Measurements from ENCODE around the gene PALB2.
"Not testable (repeated sequence)": the region's sequence is repeated elsewhere in the genome, so short reads cannot be mapped to it uniquely, and the experiment has no call there.

The PALB2 gene

DNA sequence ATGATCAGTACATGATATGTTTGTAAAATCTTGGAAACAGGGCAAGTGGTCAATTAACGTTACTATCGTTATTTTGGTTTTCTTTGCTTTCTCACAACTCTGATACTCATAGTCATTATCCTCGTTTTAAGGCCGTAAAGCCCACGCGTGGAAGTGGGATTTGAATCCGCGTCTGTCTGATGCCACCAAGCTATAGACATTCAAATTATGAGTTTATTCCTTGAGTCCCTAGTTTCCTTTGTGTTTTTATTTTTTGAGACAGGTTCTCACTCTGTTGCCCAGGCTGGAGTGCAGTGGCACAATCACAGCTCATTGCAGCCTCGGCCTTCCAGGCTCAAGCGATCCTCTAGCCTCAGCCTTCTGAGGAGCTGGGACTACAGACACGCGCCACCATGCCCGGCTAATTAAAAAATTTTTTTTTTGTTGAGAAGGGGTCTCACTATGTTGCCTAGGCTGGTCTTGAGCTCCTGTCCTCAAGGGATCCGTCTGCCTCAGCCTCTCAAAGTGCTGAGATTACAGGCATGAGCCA, 1.2 kb upstream of the PALB2 start:
- no peak for DNase-seq

DNA sequence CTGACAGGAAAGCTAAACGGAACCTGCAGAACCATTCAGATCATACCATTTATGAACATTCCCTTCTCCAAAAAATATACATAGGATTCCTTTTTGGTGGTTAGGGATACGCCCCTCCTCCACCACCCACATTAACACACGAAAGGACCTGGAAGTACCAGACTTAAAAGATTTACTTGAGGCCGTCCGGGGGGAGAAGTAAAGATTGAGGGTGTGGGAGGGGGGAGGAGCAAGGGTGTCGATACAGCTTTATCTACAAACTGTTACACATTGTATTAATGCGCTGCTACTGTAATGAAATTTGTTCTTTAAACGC, 537 bp downstream of the PALB2 start:
- DNase-seq: peak; percentile 17

DNA sequence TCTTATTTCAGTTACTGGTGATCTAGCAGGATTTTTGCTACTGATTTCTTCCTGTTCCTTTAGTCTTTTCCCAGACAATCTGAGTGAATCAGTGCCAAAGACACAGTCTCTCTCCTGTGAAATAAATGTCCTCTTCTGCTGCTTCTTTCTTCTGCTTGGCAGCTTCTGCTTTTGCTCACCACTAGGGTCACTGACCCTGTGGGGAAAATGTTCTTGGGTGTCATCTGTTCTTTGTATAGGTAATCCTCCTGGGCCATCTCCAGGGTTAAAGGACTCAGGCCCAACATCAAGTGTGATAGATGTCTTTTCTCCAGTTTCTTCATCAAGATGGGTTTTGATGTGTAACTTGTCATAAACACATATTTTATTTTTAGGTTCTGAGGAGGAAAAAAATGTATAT, 5.2 kb downstream of the PALB2 start:
- no peak for DNase-seq

DNA sequence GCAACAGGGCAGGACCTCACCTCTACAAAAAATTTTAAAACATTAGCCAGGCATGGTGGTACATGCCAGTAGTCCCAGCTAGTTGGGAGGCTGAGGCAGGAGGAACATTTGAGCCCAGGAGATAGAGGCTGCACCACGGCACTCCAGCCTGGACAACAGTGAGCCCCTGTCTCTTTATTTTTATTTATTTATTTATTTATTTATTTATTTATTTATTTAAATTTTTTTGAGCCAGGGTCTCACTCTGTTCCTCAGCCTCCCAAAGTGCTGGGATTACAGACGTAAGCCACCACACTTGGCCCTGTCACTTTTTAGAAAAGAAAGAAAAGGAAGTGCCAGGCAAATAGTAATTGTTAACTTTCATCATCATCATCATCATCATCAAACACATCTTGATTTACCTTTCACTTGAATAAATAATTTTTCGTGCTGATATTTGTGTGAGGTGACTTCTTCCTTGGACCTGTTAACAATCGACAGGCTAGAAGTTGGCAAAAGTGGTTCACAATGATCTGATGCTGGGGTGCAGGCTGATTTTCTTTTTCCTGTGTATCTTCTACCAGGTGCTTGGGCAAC, 6.6 kb downstream of the PALB2 start:
- DNase-seq: no peak

DNA sequence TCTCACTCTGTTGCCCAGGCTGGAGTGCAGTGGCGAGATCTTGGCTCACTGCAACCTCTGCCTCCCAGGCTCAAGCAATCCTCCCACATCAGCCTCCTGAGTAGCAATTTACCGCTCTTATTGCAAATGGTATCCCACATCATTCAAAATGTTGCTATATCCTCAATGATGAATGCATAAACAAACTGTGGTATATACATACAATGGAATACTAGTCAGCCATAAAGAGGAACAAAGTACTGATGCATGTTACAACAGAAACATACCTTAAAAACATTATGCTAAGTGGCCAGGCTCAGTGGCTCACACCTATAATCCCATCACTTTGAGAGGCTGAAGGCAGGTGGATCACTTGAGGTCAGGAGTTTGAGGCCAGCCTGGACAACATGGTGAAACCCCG, 9.2 kb downstream of the PALB2 start:
- not testable (repeated sequence) for DNase-seq

DNA sequence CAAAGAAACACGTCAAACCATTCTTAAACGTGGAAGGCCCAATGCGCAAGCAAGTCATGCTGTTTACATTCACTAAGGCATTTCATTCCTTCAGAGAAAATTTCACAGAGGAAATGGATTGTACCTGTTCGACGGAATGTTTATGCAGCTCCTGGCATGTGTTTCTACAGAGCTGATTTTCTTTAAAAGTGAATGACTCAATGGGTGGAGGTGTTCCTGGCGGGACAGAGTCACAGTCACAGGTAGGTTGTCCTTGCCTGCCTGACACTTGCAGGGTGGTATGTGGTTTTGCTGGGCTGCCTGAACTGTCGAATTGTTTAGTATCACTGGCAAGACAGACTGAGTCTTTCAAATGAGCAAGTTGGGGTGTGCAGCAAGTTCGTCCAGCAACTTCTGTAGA, 11.6 kb downstream of the PALB2 start:
- DNase-seq: no peak

DNA sequence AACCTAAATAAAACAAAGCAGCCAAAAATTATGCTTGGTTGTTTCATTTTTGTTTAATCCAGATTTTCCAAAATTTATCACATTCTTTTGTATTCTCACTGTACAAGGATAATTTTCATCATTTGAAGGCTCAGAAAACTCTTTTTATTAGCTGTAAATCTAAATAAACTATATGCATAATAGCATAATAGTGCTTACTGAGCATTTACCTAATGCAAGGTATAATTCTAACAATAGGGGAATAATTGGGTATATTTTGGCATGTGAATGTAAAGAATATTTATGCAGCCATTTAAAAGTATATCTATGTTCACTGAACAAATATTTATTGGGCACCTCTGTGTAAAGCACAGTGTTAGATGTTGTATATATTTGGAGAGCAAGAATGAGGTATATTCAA, 17.0 kb downstream of the PALB2 start:
- no peak for DNase-seq

DNA sequence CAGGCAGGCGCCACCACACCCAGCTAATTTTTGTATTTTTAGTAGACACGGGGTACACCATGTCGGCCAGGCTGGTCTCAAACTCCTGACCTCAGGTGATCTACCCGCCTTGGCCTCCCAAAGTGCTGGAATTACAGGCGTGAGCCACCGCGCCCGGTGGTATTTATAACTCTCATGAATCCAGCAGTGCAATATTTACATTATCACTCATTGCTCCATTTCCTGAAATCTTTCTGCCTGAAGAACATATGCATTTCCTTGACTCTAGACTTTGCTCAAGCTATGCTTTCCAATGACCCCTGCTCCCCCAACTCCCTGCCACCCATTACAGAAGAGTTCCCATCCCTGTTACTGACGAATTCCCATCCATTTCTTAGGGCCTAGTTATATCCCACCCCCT, 25.3 kb downstream of the PALB2 start:
- DNase-seq: no peak

DNA sequence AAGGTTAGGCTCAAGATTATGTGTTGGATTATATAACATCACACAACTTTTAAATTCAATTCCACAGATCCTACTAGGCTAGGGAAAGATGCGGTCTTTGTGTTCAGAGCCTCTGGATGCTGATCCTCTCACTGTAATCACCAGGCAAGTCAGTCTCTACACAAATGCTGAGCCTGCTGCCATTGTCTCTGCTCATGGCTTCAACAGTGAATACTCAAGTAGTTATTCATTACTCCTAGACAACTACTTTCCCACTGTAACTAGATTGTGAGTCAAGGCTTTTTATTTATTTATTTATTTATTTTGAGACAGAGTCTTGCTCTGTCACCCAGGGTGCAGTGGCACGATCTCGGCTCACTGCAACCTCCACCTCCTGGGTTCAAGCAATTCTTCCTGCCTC, 29.2 kb downstream of the PALB2 start:
- no peak for DNase-seq

DNA sequence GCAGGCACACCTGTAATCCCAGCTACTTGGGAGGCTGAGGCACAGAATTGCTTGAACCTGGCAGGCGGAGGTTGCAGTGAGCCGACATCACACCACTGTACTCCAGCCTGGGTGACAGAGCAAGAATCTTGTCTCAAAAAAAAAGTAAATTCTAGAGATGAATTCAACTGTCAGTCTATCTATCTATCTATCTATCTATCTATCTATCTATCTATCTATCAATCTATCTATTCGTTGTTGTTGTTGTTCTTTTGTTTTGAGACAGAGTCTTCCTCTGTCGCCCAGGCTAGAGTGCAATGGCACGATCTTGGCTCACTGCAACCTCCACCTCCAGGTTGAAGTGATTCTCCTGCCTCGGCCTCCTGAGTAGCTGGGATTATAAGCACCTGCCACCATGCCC, 30.2 kb downstream of the PALB2 start:
- not testable (repeated sequence) for DNase-seq

DNA sequence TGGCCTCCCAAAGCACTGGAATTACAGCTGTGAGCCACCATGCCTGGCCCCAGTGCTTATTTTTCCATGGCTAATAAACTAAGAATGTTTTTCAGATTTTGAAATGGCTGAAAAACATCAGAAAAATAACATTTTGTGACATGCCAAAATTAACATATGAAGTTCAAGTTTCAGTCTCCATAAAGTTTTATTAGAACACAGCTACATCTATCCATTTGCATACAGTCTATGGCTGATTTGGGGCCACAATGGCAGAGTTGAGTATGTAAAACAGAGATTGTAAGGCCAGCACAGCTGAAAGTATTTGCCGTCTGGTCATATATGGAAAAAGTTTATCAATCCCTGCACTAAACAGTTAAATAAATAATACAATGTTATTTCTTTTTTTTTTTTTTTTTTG, 31.2 kb downstream of the PALB2 start:
- no peak for DNase-seq

DNA sequence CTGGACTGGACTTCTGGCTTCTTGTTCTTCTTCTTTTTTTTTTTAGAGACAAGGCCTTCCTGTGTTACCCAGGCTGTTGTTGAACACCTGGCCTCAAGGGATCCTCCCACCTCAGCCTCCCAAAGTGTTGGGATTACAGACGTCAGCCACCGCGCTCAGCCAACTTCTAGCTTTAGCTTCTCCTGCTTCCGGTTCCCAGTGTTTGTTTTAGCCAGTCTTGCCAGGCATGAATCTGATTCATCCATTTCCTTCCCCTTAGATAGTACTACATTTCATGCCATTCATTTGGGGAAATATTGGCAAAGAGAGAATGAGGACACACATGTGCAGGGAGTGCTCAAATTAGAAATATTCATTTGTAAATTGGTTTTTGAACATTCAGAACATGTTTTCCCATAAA, 32.9 kb downstream of the PALB2 start:
- no peak for DNase-seq

DNA sequence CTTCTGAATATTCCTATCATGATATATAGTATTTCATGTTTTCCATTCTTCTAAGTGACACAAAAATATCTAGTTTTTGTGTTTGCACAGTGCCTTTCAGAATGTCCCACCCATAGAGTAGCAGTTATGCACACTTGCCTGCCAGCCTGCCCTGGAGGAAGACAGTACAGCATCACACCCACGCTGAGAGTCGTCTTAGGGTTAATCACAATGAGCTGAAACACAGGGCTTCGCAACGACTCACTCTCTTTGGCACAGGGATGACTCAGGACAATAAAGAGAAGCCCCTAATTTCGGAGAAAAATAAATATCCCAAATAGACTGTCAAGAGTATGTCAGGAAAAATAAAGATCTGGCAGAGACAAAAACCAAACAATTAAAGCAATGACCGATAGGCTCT, 33.4 kb downstream of the PALB2 start:
- no peak for DNase-seq

DNA sequence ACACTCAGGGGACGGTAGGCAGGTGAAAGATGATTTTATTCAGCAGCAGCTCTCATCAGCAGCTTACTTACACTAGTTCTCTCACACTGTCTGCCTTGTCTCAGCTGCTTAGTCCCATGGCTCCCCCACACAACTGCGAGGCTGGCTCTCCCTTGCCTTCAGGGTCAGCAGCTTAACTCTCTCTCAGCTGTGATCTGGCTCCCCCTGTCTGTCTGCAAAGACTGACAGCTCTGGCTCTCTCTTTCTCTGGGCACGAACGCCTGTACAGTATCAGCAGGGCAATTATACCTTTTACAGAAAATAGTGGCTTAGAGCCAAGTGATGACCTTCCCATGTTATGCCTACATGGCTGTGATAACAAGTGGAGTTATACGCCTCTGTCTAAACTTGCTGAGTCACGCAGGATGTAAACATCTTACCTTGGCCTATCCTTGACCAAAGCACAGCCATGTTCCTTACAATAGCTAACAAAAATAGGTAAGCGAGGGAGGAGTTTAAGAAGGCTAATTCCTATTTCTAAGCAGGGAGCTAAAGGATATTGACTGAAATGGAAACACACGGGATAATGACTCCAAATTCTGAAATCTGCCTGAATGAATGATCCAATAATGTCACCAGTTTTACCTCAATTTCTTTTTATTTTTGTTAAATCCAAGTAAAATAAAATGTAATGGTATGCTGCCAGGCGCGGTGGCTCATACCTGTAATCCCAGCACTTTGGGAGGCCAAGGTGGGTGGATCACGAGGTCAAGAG, 43.9 kb downstream of the PALB2 start:
- peak; percentile 25 for DNase-seq

DNA sequence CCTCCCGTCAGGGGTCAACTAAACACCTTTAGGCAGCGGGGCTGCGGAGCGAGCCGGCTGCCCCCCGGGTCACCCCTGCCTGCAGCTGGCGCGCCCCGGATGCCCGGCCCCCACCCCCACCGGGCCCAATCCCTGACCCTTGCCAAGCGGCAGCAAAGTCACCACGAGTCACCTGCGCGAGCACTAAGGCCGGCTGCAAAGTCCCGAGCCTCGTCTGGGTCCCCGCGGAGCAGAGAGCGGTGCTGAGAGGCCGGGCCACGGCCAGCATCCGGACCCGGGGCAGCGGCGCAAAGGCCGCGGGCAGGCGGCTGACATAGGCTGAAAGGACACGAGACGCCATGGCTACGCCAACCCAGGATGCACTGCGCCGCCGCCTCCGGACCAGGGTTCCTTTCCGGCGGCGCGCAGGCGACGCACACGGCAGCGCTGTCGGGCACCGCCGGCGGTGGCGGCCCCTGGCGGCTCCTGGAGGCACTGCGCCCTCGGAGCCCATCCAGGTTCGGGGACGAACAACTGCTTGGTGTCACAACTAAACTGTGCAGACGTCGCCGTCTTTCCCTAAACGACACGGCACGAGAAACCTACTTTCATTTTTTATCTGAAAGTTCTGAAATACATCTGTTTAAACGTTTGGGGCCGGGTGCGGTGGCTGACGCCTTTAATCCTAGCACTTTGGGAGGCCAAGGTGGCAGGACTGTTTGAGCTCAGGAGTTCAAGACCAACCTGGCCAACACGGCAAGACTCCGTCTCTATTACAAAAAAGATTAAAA, 45.0 kb downstream of the PALB2 start, which contains the start of gene NDUFAB1:
Gene NDUFAB1 (minus strand): TSS at position 366 of the 770 bp plus-strand sequence. CDS start 26 bp downstream, at position 340.
- DNase-seq: peak; percentile 93

DNA sequence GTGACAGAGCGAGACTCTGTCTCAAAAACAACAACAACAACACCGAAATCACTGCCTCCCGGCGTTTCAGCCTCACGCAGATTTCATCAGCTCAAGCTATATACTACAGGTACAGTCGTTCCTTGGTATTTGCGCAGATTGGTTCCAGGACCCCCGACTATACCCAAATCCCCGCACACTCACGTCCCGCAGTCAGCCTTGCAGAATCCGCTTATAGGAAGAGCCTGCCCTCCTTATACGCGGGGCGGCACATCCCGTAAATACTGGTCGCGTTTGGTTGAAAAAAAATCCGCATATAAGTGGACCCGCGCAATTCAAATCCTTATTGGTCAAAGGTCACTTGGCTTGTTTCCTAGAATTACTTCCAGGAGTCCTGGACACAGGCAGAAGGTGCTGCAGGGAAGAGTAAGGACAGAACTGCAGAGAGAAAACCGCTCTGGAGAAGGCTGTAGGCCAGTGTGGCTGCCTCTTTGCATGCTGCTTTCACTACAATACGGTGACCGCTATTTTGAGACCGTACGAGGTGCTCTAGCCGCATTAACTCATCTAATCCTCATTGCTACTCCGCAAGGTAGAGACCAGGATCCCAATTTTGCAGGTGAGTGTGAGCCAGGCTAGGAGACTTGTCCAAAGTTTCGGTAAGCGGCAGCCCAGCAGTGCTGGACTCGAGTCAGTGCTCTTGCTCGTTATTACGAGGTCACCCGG, 45.7 kb downstream of the PALB2 start:
- DNase-seq: no peak

DNA sequence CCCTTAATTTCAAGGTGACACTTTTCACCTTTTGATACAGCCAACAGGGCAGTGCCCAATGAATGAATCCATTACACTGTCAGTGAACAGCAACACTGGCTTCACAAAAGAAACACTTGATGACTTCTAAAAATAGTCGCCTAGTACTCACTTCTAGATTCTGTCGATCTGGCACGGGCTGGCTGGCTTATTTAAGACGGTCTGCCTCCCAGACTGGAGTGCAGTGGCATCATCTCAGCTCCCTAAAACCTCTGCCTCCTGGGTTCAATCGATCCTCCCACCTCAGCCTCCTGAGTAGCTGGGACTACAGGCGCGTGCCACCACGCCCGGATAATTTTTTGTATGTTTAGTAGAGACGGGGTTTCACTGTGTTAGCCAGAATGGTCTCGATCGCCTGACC, 46.9 kb downstream of the PALB2 start:
- DNase-seq: no peak

DNA sequence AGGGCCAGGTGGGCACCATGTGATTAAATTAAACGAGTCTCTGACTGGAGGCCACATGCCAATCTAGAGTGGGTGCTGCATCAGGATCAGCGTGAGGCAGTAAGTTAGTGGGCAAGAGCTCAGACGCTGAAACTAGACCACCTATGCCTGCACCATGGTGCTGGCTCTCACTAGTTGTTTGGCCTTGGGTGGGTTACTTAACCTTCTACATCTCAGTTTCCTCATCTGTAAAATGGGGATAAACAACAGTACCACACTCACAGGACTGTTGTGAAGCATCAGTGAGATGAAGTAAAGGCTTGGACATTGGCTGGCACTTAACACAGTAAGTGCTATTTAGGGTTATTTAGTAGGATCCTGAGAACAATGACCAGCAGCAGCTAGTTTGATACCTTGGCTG, 50.9 kb downstream of the PALB2 start:
- DNase-seq: no peak

DNA sequence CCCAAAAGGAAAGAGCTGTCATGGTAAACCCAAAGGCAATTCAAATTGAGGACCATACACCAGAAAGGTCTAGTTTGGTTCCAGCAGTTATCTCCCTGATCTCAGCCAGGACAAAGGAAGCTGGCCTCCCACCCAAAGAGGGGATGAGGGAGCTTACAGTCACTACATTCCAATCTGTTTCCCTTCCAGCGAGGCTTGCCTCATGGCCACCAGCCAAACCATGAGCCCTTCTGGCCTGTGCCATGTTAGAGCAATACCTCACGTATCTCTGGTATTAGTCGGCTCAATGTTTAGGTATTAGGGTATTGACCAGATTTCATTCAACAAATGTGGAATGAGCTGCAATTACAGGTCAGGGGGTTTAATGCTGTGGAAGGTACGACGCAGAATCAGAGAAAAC, 53.4 kb downstream of the PALB2 start:
- no peak for DNase-seq

DNA sequence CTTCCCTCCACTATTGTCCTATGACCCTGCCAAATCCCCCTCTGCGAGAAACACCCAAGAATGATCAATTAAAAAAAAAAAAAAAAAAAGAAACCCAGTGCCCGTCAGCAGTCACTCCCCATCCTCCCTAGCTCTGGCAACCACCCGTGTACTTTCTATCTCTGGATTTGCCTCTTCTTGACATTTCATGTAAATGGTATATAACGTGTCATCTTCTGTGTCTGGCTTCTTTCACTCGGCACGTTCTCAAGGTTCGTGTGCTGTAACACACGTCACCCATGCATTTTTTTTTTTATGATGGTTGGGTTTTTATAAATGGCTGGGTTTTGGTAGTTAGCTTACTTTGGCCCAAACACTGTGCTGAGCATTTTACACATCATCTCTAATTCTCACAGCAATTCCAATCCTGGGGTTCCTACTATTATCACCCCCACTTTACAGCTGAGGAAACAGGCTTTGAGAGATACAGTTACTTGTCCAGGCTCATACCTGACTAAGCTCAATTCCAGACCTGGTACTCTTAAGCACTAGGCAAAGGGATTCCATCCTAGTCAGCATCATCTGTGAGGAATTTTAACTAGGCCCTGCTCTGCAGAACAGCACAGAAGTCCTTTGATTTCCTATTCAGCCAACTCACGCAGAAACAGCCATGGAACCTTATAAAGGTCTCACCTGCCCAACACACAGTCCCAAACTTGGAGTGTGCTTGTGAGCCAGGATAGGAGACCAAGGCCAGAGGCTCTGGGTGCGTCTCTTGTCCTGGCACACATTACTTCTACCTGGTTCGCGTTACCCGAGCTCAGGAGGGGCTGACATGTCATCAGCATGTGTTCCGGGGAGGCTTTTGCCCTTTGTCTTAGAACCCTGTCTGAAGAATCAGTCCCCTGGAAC, 56.7 kb downstream of the PALB2 start:
- DNase-seq: no peak

DNA sequence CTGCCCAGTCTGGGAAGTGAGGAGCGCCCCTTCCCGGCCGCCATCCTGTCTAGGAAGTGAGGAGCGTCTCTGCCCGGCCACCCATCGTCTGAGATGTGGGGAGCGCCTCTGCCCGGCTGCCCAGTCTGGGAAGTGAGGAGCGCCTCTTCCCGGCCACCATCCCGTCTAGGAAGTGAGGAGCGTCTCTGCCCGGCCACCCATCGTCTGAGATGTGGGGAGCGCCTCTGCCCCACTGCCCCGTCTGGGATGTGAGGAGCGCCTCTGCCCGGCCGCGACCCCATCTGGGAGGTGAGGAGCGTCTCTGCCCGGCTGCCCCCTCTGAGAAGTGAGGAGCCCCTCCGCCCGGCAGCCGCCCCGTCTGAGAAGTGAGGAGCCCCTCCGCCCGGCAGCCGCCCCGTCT, 57.8 kb downstream of the PALB2 start:
- DNase-seq: not testable (repeated sequence)

DNA sequence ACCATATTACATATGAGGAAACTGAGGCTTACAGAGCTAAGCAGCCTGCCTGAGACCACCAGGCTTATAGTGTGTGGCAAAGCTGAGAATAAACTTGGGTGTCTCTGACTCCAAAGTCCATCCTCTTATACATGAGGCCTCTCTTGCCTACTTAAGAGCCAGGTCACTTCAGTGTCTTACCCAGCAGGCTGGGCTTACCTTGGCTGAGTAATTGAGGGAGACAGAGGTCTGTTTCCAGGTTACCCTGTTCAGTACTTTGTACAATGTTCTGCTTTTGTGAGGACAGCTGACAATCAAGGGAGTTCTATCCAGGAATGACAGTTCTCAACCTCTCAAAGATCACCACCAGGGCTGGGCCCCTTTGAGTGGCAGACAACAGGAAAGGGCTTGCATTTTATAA, 59.3 kb downstream of the PALB2 start:
- no peak for DNase-seq

All from femur (tissue), 1 donor.